ENCODE data around the gene TRPM7.
"Not testable (repeated sequence)": the region's sequence is repeated elsewhere in the genome, so short reads cannot be mapped to it uniquely, and the experiment has no call there.

The TRPM7 gene

GRCh38 chr15:50694634-50695165 lies 8.1 kb upstream of the TRPM7 start:
- not testable (repeated sequence) for H3K4me1 ChIP-seq (ENCODE audit: control insufficient read depth in 1 of 2, insufficient read depth in 2 of 2, low read length in 2 of 2); H3K27ac ChIP-seq (ENCODE audit: low read depth, low read length); H3K9ac ChIP-seq (ENCODE audit: low read depth in 1 of 2, low read length in 2 of 2); H3K4me3 ChIP-seq (ENCODE audit: low read depth in 1 of 2, low read length in 2 of 2); H3K27me3 ChIP-seq (ENCODE audit: control insufficient read depth in 1 of 2, insufficient read depth in 2 of 2, low read length in 2 of 2); H3K36me3 ChIP-seq (ENCODE audit: control insufficient read depth in 1 of 2, insufficient read depth in 2 of 2, low read length in 2 of 2); H3K9me3 ChIP-seq (ENCODE audit: control insufficient read depth in 1 of 2, low read length in 2 of 2)

- no peaks in the 10 kb centered on the region for H3K27me3 ChIP-seq (ENCODE audit: control insufficient read depth in 1 of 2, insufficient read depth in 2 of 2, low read length in 2 of 2)
- peak overlapping the region; percentile 72 to 80 for H3K9ac ChIP-seq (ENCODE audit: low read depth in 1 of 2, low read length in 2 of 2)
- peak overlapping the region; percentile 94 to 99 for H3K4me3 ChIP-seq (ENCODE audit: low read depth in 1 of 2, low read length in 2 of 2)
- H3K4me1 ChIP-seq (ENCODE audit: control insufficient read depth in 1 of 2, insufficient read depth in 2 of 2, low read length in 2 of 2), result peaks cover 16 to 20% of the 10 kb centered on the region in 2 donors
- H3K9me3 ChIP-seq (ENCODE audit: control insufficient read depth in 1 of 2, low read length in 2 of 2), result no peaks in the 10 kb centered on the region
- peaks cover 0 to 4% of the 10 kb centered on the region in 2 donors for H3K36me3 ChIP-seq (ENCODE audit: control insufficient read depth in 1 of 2, insufficient read depth in 2 of 2, low read length in 2 of 2)
- H3K27ac ChIP-seq (ENCODE audit: low read depth, low read length), result peak overlapping the region; percentile 85
Measured at GRCh38 chr15:50687302-50687902, 805 bp upstream of the TRPM7 start.

- Histone ChIP-seq H3K36me3 (ENCODE audit: control insufficient read depth in 1 of 2, insufficient read depth in 2 of 2, low read length in 2 of 2) (peaks cover 0 to 4% of the 10 kb centered on the region in 2 donors), H3K9me3 (ENCODE audit: control insufficient read depth in 1 of 2, low read length in 2 of 2) (no peaks in the 10 kb centered on the region), H3K27me3 (ENCODE audit: control insufficient read depth in 1 of 2, insufficient read depth in 2 of 2, low read length in 2 of 2) (no peaks in the 10 kb centered on the region), H3K27ac (ENCODE audit: low read depth, low read length) (peak overlapping the region; percentile 85), H3K9ac (ENCODE audit: low read depth in 1 of 2, low read length in 2 of 2) (peak overlapping the region; percentile 72 to 98), H3K4me1 (ENCODE audit: control insufficient read depth in 1 of 2, insufficient read depth in 2 of 2, low read length in 2 of 2) (peaks cover 16 to 20% of the 10 kb centered on the region in 2 donors), H3K4me3 (ENCODE audit: low read depth in 1 of 2, low read length in 2 of 2) (peak overlapping the region; percentile 94 to 99)
Measured at GRCh38 chr15:50685976-50686468, 575 bp downstream of the TRPM7 start.

- Histone ChIP-seq H3K4me3 (ENCODE audit: low read depth in 1 of 2, low read length in 2 of 2) (peak overlapping the region; percentile 94 to 99), H3K4me1 (ENCODE audit: control insufficient read depth in 1 of 2, insufficient read depth in 2 of 2, low read length in 2 of 2) (peaks cover 16 to 20% of the 10 kb centered on the region in 2 donors), H3K36me3 (ENCODE audit: control insufficient read depth in 1 of 2, insufficient read depth in 2 of 2, low read length in 2 of 2) (peaks cover 0 to 4% of the 10 kb centered on the region in 2 donors), H3K27me3 (ENCODE audit: control insufficient read depth in 1 of 2, insufficient read depth in 2 of 2, low read length in 2 of 2) (no peaks in the 10 kb centered on the region), H3K9me3 (ENCODE audit: control insufficient read depth in 1 of 2, low read length in 2 of 2) (no peaks in the 10 kb centered on the region), H3K27ac (ENCODE audit: low read depth, low read length) (peak overlapping the region; percentile 85), H3K9ac (ENCODE audit: low read depth in 1 of 2, low read length in 2 of 2) (peak overlapping the region; percentile 72 to 98)
Measured at GRCh38 chr15:50685191-50685975, 1.2 kb downstream of the TRPM7 start.

- no peak overlapping the region for H3K4me3 ChIP-seq (ENCODE audit: low read depth in 1 of 2, low read length in 2 of 2)
- no peaks in the 10 kb centered on the region for H3K9me3 ChIP-seq (ENCODE audit: control insufficient read depth in 1 of 2, low read length in 2 of 2)
- peaks cover 0 to 4% of the 10 kb centered on the region in 2 donors for H3K36me3 ChIP-seq (ENCODE audit: control insufficient read depth in 1 of 2, insufficient read depth in 2 of 2, low read length in 2 of 2)
- no peak overlapping the region for H3K27ac ChIP-seq (ENCODE audit: low read depth, low read length)
- no peaks in the 10 kb centered on the region for H3K27me3 ChIP-seq (ENCODE audit: control insufficient read depth in 1 of 2, insufficient read depth in 2 of 2, low read length in 2 of 2)
- peaks cover 12% of the 10 kb centered on the region in 2 donors for H3K4me1 ChIP-seq (ENCODE audit: control insufficient read depth in 1 of 2, insufficient read depth in 2 of 2, low read length in 2 of 2)
- no peak overlapping the region for H3K9ac ChIP-seq (ENCODE audit: low read depth in 1 of 2, low read length in 2 of 2)
Measured at GRCh38 chr15:50681467-50681866, 5.1 kb downstream of the TRPM7 start.

GRCh38 chr15:50676799-50677483 lies 9.7 kb downstream of the TRPM7 start:
- H3K36me3 ChIP-seq (ENCODE audit: control insufficient read depth in 1 of 2, insufficient read depth in 2 of 2, low read length in 2 of 2), result peaks cover 0 to 4% of the 10 kb centered on the region in 2 donors
- H3K27me3 ChIP-seq (ENCODE audit: control insufficient read depth in 1 of 2, insufficient read depth in 2 of 2, low read length in 2 of 2), result no peaks in the 10 kb centered on the region
- no peaks in the 10 kb centered on the region for H3K9me3 ChIP-seq (ENCODE audit: control insufficient read depth in 1 of 2, low read length in 2 of 2)
- no peak overlapping the region for H3K27ac ChIP-seq (ENCODE audit: low read depth, low read length)
- no peak overlapping the region for H3K4me3 ChIP-seq (ENCODE audit: low read depth in 1 of 2, low read length in 2 of 2)
- no peak overlapping the region for H3K9ac ChIP-seq (ENCODE audit: low read depth in 1 of 2, low read length in 2 of 2)
- H3K4me1 ChIP-seq (ENCODE audit: control insufficient read depth in 1 of 2, insufficient read depth in 2 of 2, low read length in 2 of 2), result no peaks in the 10 kb centered on the region

- H3K9me3 ChIP-seq (ENCODE audit: control insufficient read depth in 1 of 2, low read length in 2 of 2), result no peaks in the 10 kb centered on the region
Measured at GRCh38 chr15:50675535-50676144, 11.0 kb downstream of the TRPM7 start.

GRCh38 chr15:50670115-50670514 lies 16.5 kb downstream of the TRPM7 start:
- peaks cover 0 to 8% of the 10 kb centered on the region in 2 donors for H3K36me3 ChIP-seq (ENCODE audit: control insufficient read depth in 1 of 2, insufficient read depth in 2 of 2, low read length in 2 of 2)
- no peaks in the 10 kb centered on the region for H3K9me3 ChIP-seq (ENCODE audit: control insufficient read depth in 1 of 2, low read length in 2 of 2)
- H3K27me3 ChIP-seq (ENCODE audit: control insufficient read depth in 1 of 2, insufficient read depth in 2 of 2, low read length in 2 of 2), result no peaks in the 10 kb centered on the region
- no peaks in the 10 kb centered on the region for H3K4me1 ChIP-seq (ENCODE audit: control insufficient read depth in 1 of 2, insufficient read depth in 2 of 2, low read length in 2 of 2)
- H3K27ac ChIP-seq (ENCODE audit: low read depth, low read length), result no peak overlapping the region
- no peak overlapping the region for H3K9ac ChIP-seq (ENCODE audit: low read depth in 1 of 2, low read length in 2 of 2)
- H3K4me3 ChIP-seq (ENCODE audit: low read depth in 1 of 2, low read length in 2 of 2), result no peak overlapping the region

More at GRCh38 chr15:50675535-50676144, 11.0 kb downstream of the TRPM7 start:
- no peak overlapping the region for H3K9ac ChIP-seq (ENCODE audit: low read depth in 1 of 2, low read length in 2 of 2)
- no peak overlapping the region for H3K27ac ChIP-seq (ENCODE audit: low read depth, low read length)
- H3K4me1 ChIP-seq (ENCODE audit: control insufficient read depth in 1 of 2, insufficient read depth in 2 of 2, low read length in 2 of 2), result no peaks in the 10 kb centered on the region
- H3K4me3 ChIP-seq (ENCODE audit: low read depth in 1 of 2, low read length in 2 of 2), result no peak overlapping the region
- no peaks in the 10 kb centered on the region for H3K27me3 ChIP-seq (ENCODE audit: control insufficient read depth in 1 of 2, insufficient read depth in 2 of 2, low read length in 2 of 2)
- H3K36me3 ChIP-seq (ENCODE audit: control insufficient read depth in 1 of 2, insufficient read depth in 2 of 2, low read length in 2 of 2), result peaks cover 0 to 4% of the 10 kb centered on the region in 2 donors

GRCh38 chr15:50669611-50670010 lies 17.0 kb downstream of the TRPM7 start:
- peaks cover 0 to 8% of the 10 kb centered on the region in 2 donors for H3K36me3 ChIP-seq (ENCODE audit: control insufficient read depth in 1 of 2, insufficient read depth in 2 of 2, low read length in 2 of 2)
- H3K27ac ChIP-seq (ENCODE audit: low read depth, low read length), result no peak overlapping the region
- no peaks in the 10 kb centered on the region for H3K4me1 ChIP-seq (ENCODE audit: control insufficient read depth in 1 of 2, insufficient read depth in 2 of 2, low read length in 2 of 2)
- no peak overlapping the region for H3K4me3 ChIP-seq (ENCODE audit: low read depth in 1 of 2, low read length in 2 of 2)
- no peaks in the 10 kb centered on the region for H3K27me3 ChIP-seq (ENCODE audit: control insufficient read depth in 1 of 2, insufficient read depth in 2 of 2, low read length in 2 of 2)
- no peaks in the 10 kb centered on the region for H3K9me3 ChIP-seq (ENCODE audit: control insufficient read depth in 1 of 2, low read length in 2 of 2)
- H3K9ac ChIP-seq (ENCODE audit: low read depth in 1 of 2, low read length in 2 of 2), result no peak overlapping the region

Data from duodenal mucosa (tissue), 2 donors.